Activated T-helper 9 cell treated with anti-CD3 and anti-CD28 coated beads, Interleukin-2, amount 50 U/mL, for 16 hours (primary cell): ENCODE data around the gene APAF1.

ENCODE experiments used
- DNase-seq: peaks from one replicate; pipeline ENCODE4 v3.0.0-alpha.2; 2020; ENCODE audit warnings: low read depth

The APAF1 gene

GRCh38 chr12:98671459-98671858 is 26.4 kb downstream of the APAF1 start:
- DNase-seq: no peak

- DNase-seq: no peak
These were observed 29.8 kb downstream of the APAF1 start for GRCh38 chr12:98674841-98675240.

- DNase-seq: no peak
These were observed 33.3 kb downstream of the APAF1 start for GRCh38 chr12:98678236-98678945.

GRCh38 chr12:98678946-98679610 is 34.0 kb downstream of the APAF1 start:
- no peak for DNase-seq

GRCh38 chr12:98679611-98680005 is 34.5 kb downstream of the APAF1 start:
- no peak for DNase-seq

GRCh38 chr12:98684199-98684598 is 39.1 kb downstream of the APAF1 start:
- no peak for DNase-seq

GRCh38 chr12:98686603-98687002 is 41.5 kb downstream of the APAF1 start:
- no peak for DNase-seq

GRCh38 chr12:98691351-98691750 is 46.3 kb downstream of the APAF1 start:
- no peak for DNase-seq

- DNase-seq: no peak
These were observed 51.1 kb downstream of the APAF1 start for GRCh38 chr12:98696036-98696646.

GRCh38 chr12:98697209-98697608 is 52.1 kb downstream of the APAF1 start:
- no peak for DNase-seq

- peak; percentile 3 for DNase-seq
These were observed 53.7 kb downstream of the APAF1 start for GRCh38 chr12:98698603-98699463.

GRCh38 chr12:98699586-98699985 is 54.5 kb downstream of the APAF1 start:
- no peak for DNase-seq

- no peak for DNase-seq
These were observed 56.1 kb downstream of the APAF1 start for GRCh38 chr12:98701166-98701565.

GRCh38 chr12:98709022-98709421 is 63.9 kb downstream of the APAF1 start:
- no peak for DNase-seq

- no peak for DNase-seq
These were observed 69.3 kb downstream of the APAF1 start for GRCh38 chr12:98714426-98714825.

- no peak for DNase-seq
These were observed 74.7 kb downstream of the APAF1 start for GRCh38 chr12:98719515-98720504.

GRCh38 chr12:98721204-98721702 is 76.2 kb downstream of the APAF1 start:
- no peak for DNase-seq

GRCh38 chr12:98724384-98725155 is 79.5 kb downstream of the APAF1 start:
- DNase-seq: no peak

- no peak for DNase-seq
These were observed 80.6 kb downstream of the APAF1 start for GRCh38 chr12:98725476-98726247.
